ENCODE measurements around the gene FALEC. TPM values are rescaled to one million over a fixed set of nuclear protein-coding genes. Genes with fewer than 3 reads are reported as not detected.
A peak's percentile ranks its signal among the peaks of the same experiment; 100 is the strongest.
"Not testable (repeated sequence)": the region's sequence is repeated elsewhere in the genome, so short reads cannot be mapped to it uniquely, and the experiment has no call there.

FALEC gene
- total RNA-seq, 4 donors from 2014 or later = 0.88 to 1.0 TPM; not detected in 2

DNA sequence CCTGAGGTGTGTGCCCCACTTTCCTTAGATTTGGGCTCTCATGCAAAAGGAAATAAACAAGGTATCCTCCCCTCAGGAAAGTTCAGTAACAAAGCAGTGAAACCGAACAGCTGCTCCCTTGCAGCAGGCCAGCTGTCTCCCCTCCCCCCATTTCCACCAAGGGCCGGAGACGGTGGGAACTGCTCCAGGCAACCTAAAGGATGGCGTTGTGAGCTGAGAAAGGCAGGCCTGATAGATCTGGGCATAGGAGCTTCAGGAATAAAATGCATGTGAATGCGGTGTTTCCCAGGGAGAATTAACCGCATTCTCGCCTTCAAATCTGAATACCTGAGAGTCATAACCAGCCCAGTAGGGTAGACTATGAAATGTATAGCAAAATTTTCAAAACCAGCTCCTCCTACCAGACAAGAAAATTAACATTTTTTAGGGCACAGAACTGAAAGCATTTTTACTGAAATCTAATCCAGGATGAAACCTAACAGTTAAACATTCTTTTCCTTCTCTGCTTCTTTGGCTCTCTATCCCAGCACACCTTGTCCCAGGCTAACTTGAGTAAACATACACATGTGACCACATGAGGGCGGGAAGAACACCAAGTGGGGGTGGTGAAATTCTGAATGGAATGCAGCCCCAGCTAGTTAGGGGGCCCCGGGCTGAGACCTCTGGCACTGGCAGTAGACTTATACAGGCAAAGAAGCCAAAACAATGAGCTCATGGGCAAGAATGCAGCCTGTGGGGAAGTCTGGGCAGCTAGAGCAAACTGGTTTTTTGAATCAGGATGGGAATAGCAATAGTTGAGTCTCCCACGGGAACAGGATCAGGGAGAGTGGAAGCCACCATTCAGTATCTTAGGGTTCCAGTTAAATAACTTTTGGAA lies 52.4 kb downstream of the FALEC start:
- intact Hi-C loops (cut with DNase I; ENCODE audit: low total_unique reads) = no loop called here
- no peaks in the 10 kb centered on the region for H3K9me3 ChIP-seq
- peaks cover 38 to 51% of the 10 kb centered on the region in 2 donors for H3K4me1 ChIP-seq
- no peaks in the 10 kb centered on the region for H3K27me3 ChIP-seq
- DNase-seq = peak; percentile 88 to 97
- H3K27ac ChIP-seq = peak overlapping the region; percentile 99
- peak overlapping the region; percentile 33 to 40 for H3K4me3 ChIP-seq
- no peaks in the 10 kb centered on the region for H3K36me3 ChIP-seq
- peak; percentile 30 to 55 for TF ChIP-seq POLR2A (IDR thresholded peaks at IDR 0.05)
- TF ChIP-seq, protein P1, sequence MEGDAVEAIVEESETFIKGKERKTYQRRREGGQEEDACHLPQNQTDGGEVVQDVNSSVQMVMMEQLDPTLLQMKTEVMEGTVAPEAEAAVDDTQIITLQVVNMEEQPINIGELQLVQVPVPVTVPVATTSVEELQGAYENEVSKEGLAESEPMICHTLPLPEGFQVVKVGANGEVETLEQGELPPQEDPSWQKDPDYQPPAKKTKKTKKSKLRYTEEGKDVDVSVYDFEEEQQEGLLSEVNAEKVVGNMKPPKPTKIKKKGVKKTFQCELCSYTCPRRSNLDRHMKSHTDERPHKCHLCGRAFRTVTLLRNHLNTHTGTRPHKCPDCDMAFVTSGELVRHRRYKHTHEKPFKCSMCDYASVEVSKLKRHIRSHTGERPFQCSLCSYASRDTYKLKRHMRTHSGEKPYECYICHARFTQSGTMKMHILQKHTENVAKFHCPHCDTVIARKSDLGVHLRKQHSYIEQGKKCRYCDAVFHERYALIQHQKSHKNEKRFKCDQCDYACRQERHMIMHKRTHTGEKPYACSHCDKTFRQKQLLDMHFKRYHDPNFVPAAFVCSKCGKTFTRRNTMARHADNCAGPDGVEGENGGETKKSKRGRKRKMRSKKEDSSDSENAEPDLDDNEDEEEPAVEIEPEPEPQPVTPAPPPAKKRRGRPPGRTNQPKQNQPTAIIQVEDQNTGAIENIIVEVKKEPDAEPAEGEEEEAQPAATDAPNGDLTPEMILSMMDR (IDR thresholded peaks at IDR 0.05) = peak in 1 of 4 experiments; percentile 16

DNA sequence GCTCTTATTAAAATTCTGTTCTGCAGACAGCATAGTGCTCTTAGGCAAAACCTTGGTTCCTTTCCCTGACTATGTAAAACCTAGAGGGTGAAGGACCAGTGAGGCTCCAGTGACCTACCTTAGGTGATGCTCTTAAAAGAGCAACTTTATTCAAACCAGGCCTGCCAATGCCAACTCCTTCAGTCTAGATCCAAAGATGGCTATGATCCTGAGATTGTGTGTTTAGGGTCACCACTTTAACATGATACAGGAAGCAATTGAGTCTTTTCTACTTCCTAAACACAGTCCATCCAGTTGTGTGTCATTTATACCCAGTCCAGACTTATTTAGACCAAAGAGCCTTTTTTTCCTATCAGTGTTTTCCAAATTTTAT lies 53.0 kb downstream of the FALEC start:
- intact Hi-C loops (cut with DNase I; ENCODE audit: low total_unique reads) = no loop called here
- Histone ChIP-seq H3K4me3 (peak overlapping the region; percentile 33 to 40), H3K27ac (peak overlapping the region; percentile 99), H3K9me3 (no peaks in the 10 kb centered on the region), H3K27me3 (no peaks in the 10 kb centered on the region), H3K36me3 (no peaks in the 10 kb centered on the region), H3K4me1 (peaks cover 40 to 44% of the 10 kb centered on the region in 2 donors)
- TF ChIP-seq POLR2A (IDR thresholded peaks at IDR 0.05) = no peak
- DNase-seq = peak in 1 of 2 donors; percentile 28

DNA sequence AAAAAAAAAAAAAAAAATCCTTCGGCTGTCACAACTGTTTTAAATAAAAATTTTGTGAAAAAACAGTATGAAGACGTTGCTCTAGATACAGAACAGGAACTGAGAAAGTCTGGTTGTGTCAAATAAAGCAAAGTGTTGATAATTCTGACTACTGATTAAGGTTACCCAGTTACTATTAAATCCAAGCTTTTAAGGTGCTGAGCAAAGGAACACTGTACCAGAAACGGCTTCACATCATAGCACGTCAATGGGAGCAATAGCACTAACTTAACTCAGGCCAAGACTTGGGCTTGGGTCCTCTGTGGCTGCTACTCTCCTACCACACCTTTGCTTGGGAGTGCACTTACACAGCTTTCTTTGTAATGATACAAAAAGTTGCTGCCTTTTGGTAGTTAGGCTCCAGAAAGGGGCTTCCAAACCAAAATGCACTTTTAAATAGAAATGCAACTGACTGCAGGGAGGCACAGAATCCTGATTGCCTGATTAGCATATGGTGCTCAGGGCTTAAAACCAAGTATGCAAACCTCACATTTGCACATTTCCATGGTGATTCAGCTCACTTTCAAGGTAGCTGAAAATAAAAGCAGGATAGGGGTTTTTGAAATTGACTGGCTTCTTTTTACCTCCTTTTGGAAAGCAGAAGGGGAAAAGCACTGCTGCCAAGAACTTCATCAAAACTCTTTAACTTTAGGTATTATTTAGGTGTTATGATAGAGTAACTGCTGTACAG lies 57.5 kb downstream of the FALEC start:
- TF ChIP-seq POLR2A (IDR thresholded peaks at IDR 0.05) = no peak
- TF ChIP-seq, protein P1 (IDR thresholded peaks at IDR 0.05) = no peak
- no peak for DNase-seq
- intact Hi-C loops (cut with DNase I; ENCODE audit: low total_unique reads) = no loop called here
- Histone ChIP-seq H3K4me1 (peaks cover 18 to 22% of the 10 kb centered on the region in 2 donors), H3K4me3 (no peak overlapping the region), H3K27ac (peak overlapping the region; percentile 99), H3K36me3 (no peaks in the 10 kb centered on the region), H3K27me3 (no peaks in the 10 kb centered on the region), H3K9me3 (no peaks in the 10 kb centered on the region)

DNA sequence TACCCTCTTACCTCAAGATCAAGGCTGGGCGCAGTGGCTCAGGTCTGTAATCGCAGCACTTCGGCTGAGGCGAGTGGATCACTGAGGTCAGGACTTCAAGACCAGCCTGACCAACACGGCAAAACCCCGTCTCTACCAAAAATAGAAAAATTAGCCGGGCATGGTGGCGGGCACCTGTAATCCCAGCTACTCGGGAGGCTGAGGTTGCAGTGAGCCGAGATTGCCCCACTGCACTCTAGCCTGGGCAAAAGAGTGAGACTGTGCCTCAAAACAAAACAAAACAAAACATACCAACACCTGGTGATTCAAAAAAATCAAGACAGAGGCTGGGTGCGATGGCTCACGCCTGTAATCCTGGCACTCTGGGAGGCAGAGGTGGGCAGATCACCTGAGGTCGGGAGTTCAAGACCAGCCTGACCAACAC lies 58.1 kb downstream of the FALEC start:
- intact Hi-C loops (cut with DNase I; ENCODE audit: low total_unique reads); H3K27me3 ChIP-seq; H3K9me3 ChIP-seq; H3K4me3 ChIP-seq; H3K36me3 ChIP-seq; DNase-seq: not testable (repeated sequence)
- Histone ChIP-seq H3K27ac (peak overlapping the region; percentile 99), H3K4me1 (peaks cover 18 to 22% of the 10 kb centered on the region in 2 donors)

DNA sequence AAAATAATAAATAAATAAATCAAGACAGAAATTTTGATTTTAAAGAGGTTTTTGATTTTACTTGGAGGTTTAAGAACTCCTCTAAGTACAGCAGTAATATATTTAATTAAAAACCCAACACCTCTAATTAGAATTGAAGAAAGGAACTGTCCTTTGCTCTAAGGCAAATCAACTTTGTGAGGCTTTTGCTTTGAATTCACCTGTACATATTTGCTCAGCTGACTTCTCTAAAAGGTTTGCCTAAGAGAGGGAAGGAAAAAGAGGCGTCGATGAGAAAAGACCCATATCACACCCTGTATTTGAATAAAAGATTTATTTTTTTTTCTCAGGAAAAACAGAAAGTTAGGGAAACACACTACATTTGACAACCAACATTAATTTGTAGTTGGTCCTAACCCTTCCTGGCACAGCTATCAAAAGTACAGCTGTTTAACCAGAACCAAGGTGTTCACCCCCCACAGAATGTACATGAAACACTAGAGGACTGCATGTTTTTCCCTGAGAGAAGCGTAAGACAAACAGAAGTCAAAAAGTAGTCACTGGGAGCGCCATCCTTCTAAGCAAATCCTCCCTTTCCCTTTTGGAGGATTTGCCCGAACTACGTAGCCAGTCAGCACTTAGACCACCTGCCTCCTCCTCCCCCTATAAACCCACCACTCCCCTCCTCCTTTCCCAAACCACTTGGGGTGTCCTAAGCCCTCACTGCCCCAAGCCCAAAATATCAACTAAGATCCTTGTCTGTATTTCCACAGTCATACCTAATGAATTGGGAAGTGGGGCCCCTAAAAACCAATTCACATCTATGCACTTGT lies 58.9 kb downstream of the FALEC start:
- peaks cover 17 to 22% of the 10 kb centered on the region in 2 donors for H3K4me1 ChIP-seq
- no peak for TF ChIP-seq POLR2A (IDR thresholded peaks at IDR 0.05)
- H3K27ac ChIP-seq = peak overlapping the region; percentile 99
- H3K36me3 ChIP-seq = no peaks in the 10 kb centered on the region
- H3K27me3 ChIP-seq = no peaks in the 10 kb centered on the region
- H3K9me3 ChIP-seq = no peaks in the 10 kb centered on the region
- peak overlapping the region; percentile 23 to 99 for H3K4me3 ChIP-seq
- intact Hi-C loops (cut with DNase I; ENCODE audit: low total_unique reads) = no loop called here
- DNase-seq = no peak

DNA sequence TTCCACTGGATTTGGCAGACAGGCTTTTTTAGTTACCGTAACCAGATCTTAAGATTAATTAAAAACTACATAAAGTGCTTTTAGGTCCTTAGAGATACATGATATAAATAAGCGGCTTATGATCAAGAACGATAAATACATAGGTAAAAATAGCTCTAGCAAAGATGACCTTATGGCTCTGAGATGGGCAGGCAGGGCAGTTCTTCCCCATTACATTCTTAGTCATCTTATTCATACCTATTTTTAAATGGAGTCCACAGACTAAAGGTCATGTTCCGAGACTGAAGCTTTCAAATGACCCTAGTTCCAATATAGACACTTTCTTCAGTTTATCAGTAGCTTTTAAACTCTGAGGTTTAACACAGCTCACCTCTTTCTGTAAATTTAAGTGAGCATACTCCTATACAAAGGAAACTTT lies 59.5 kb downstream of the FALEC start:
- no peak for TF ChIP-seq POLR2A (IDR thresholded peaks at IDR 0.05)
- TF ChIP-seq, protein P1 (IDR thresholded peaks at IDR 0.05) = no peak
- no peaks in the 10 kb centered on the region for H3K36me3 ChIP-seq
- intact Hi-C loops (cut with DNase I; ENCODE audit: low total_unique reads) = no loop called here
- H3K27me3 ChIP-seq = no peaks in the 10 kb centered on the region
- peak overlapping the region; percentile 61 to 99 for H3K4me3 ChIP-seq
- H3K4me1 ChIP-seq = peaks cover 11 to 17% of the 10 kb centered on the region in 2 donors
- no peaks in the 10 kb centered on the region for H3K9me3 ChIP-seq
- DNase-seq = no peak
- peak overlapping the region; percentile 99 for H3K27ac ChIP-seq

All from uterus (tissue), 4 donors.